B cell (primary cell): Measurements from ENCODE around the gene ITIH1. TPM values are rescaled to one million over a fixed set of nuclear protein-coding genes. Genes with fewer than 3 reads are reported as not detected.

Source experiments
- ATAC-seq: fragments of 200-7000 bp; cut with Tn5 transposase; one replicate; pipeline ENCODE4 v1.10.0; 2021; ENCODE audit warnings: low read depth, mild to moderate bottlenecking, moderate number of reproducible peaks, moderate library complexity
- CTCF ChIA-PET: fragments of 350-600 bp; sonication (Branson Sonifier 250); formaldehyde crosslinking; loops from one replicate; lab custom pipeline; 2021; ENCODE audit warnings: antibody characterized with exemption, inconsistent platforms; lab: Charles Lee
- POLR2A ChIA-PET: fragments of 350-600 bp; sonication (Branson Sonifier 250); formaldehyde crosslinking; loops from one replicate; lab custom pipeline; 2021; ENCODE audit warnings: antibody characterized with exemption; lab: Charles Lee
- DNase-seq: peaks from one replicate; pipeline ENCODE4 v3.0.0; 2013
- H2AFZ ChIP-seq: 2 replicates; pipeline ENCODE4 v1.6.1; 2012; ENCODE audit warnings: mild to moderate bottlenecking, low read depth, low read length; ENCODE audit not compliant: insufficient read depth, poor library complexity, severe bottlenecking
- H3K27ac ChIP-seq, 2 donors: 1 replicate in 1 of 2; 2 replicates in 1 of 2; pipeline ENCODE4 v1.5.1; 2012 to 2013; ENCODE audit warnings: low read length in 2 of 2, mild to moderate bottlenecking in 2 of 2, moderate library complexity in 1 of 2
- H3K27me3 ChIP-seq, 4 experiments: fragments of 200-600 bp in 1 of 4; sonication (generic) in 1 of 4; replicated peaks in 1 of 4; 1 replicate in 2 of 4; 2 replicates in 2 of 4; pipeline versions ENCODE4 v1.6.1 to v1.7.0; 2013 to 2016; ENCODE audit warnings: low read length in 3 of 4, mild to moderate bottlenecking in 2 of 4, mixed read lengths in 1 of 4, moderate library complexity in 1 of 4; ENCODE audit not compliant: insufficient read depth in 4 of 4, control insufficient read depth in 3 of 4; ENCODE audit errors: control extremely low read depth in 1 of 4
- H3K36me3 ChIP-seq, 2 experiments: replicated peaks in 1 of 2; 1 replicate in 1 of 2; 2 replicates in 1 of 2; pipeline versions ENCODE4 v1.6.1 to v1.7.1; 2013; ENCODE audit warnings: low read length in 1 of 2; ENCODE audit not compliant: insufficient read depth in 2 of 2, control insufficient read depth in 1 of 2; ENCODE audit errors: control extremely low read depth in 1 of 2, extremely low read depth in 1 of 2
- H3K4me1 ChIP-seq, 2 donors: fragments of 200-600 bp in 1 of 2; sonication (generic) in 1 of 2; 1 replicate in 1 of 2; 2 replicates in 1 of 2; pipeline versions ENCODE4 v1.5.1 to v1.6.1; 2013 to 2017; ENCODE audit warnings: low read length in 2 of 2; ENCODE audit not compliant: control insufficient read depth in 2 of 2, insufficient read depth in 2 of 2
- H3K4me2 ChIP-seq: replicated peaks from 2 replicates; pipeline ENCODE3; 2012; ENCODE audit warnings: mild to moderate bottlenecking, low read depth, low read length; ENCODE audit not compliant: poor library complexity, severe bottlenecking
- H3K4me3 ChIP-seq, 5 experiments: fragments of 200-600 bp in 1 of 5; sonication (generic) in 1 of 5; 1 replicate in 3 of 5; 2 replicates in 2 of 5; pipeline versions ENCODE4 v1.5.1 to v1.7.0; 2011 to 2016; ENCODE audit warnings: low read length in 4 of 5, mild to moderate bottlenecking in 4 of 5, low read depth in 2 of 5, control low read depth in 1 of 5, moderate library complexity in 1 of 5; ENCODE audit not compliant: insufficient read depth in 1 of 5; ENCODE audit errors: control extremely low read depth in 1 of 5, extremely low read depth in 1 of 5
- H3K79me2 ChIP-seq: fragments of 200-600 bp; sonication (generic); one replicate; pipeline ENCODE4 v1.6.0; 2016; ENCODE audit warnings: low read length; ENCODE audit not compliant: control insufficient read depth, insufficient read depth
- H3K9ac ChIP-seq: fragments of 200-600 bp; sonication (generic); 2 replicates; pipeline ENCODE4 v1.6.1; 2017; ENCODE audit warnings: mild to moderate bottlenecking, low read length, moderate library complexity
- H3K9me3 ChIP-seq, 3 donors: one replicate each; pipeline versions ENCODE4 v1.6.1 to v1.7.1; 2013; ENCODE audit warnings: low read length in 2 of 3; ENCODE audit not compliant: control insufficient read depth in 2 of 3, insufficient read depth in 1 of 3; ENCODE audit errors: control extremely low read depth in 1 of 3
- H4K20me1 ChIP-seq: 2 replicates; pipeline ENCODE4 v1.6.0; 2012; ENCODE audit warnings: mild to moderate bottlenecking, low read length; ENCODE audit not compliant: insufficient read depth, control insufficient read depth, poor library complexity, severe bottlenecking
- H3K27ac Mint-ChIP-seq: one replicate; pipeline ENCODE4 v1.8.0; 2021; ENCODE audit warnings: mixed read lengths
- H3K27me3 Mint-ChIP-seq: one replicate; pipeline ENCODE4 v1.8.0; 2021; ENCODE audit warnings: mixed read lengths
- H3K4me1 Mint-ChIP-seq: one replicate; pipeline ENCODE4 v1.8.0; 2021; ENCODE audit warnings: mixed read lengths
- H3K4me3 Mint-ChIP-seq: one replicate; pipeline ENCODE4 v1.8.0; 2021; ENCODE audit warnings: mixed read lengths
- H3K9me3 Mint-ChIP-seq: one replicate; pipeline ENCODE4 v1.8.0; 2022; ENCODE audit warnings: mixed read lengths; ENCODE audit not compliant: insufficient read depth
- CTCF ChIP-seq: fragments of 200-600 bp; IDR thresholded peaks from one replicate; pipeline ENCODE4 v1.8.0; 2022; ENCODE audit warnings: antibody characterized with exemption, mild to moderate bottlenecking
- EZH2 ChIP-seq: IDR thresholded peaks from 2 replicates; pipeline ENCODE4 v1.6.1; 2012; ENCODE audit warnings: borderline replicate concordance, low read depth, mild to moderate bottlenecking, moderate library complexity, low read length; ENCODE audit not compliant: insufficient read depth, poor library complexity, severe bottlenecking
- WGBS: methylation state at CpG from one replicate; pipeline ENCODE4 v1.1.5; 2013; ENCODE audit warnings: missing lambda C conversion rate; ENCODE audit not compliant: insufficient coverage; 5-methylcytosine and 5-hydroxymethylcytosine counted together
- intact Hi-C: fragments of 100-400 bp; cut with micrococcal nuclease; formaldehyde crosslinking; loops from one replicate; pipeline ENCODE4 v1.10.0; 2022
- polyA plus RNA-seq: library from polyadenylated mRNA; depleted of rRNA; stranded (reverse); fragments of >200 nt; gene quantifications from 2 replicates; pipeline ENCODE4 v1.2.3, GENCODE V29; 2012
- total RNA-seq, 2 donors: library from RNA; stranded (reverse); fragments of 120-200 nt in 1 of 2; gene quantifications; 1 replicate in 1 of 2; 2 replicates in 1 of 2; pipeline versions ENCODE4 v1.2.3 to v1.2.4, GENCODE V29; 2013 to 2022

ITIH1 gene
- total and polyA plus RNA-seq, 2 donors (not counting 1 experiment from before 2014, with no cell fraction given) = 2.0 TPM; not detected in 1

- H3K9ac ChIP-seq = no peak overlapping the region
- no peaks in the 10 kb centered on the region for H3K4me1 ChIP-seq
- DNase-seq (no peak), ATAC-seq (no peak)
- WGBS = 100% methylated on average over 1 of the region's 2 CpGs
- no peaks in the 10 kb centered on the region for H4K20me1 ChIP-seq
- H3K4me3 Mint-ChIP-seq = no peak overlapping the region
- H3K27me3 ChIP-seq = no peaks in the 10 kb centered on the region
- intact Hi-C loops = no loop called here
- H3K4me1 Mint-ChIP-seq = no peaks in the 10 kb centered on the region
- POLR2A ChIA-PET = no interaction called here
- no peaks in the 10 kb centered on the region for H3K9me3 Mint-ChIP-seq
- H3K79me2 ChIP-seq = peaks cover 4% of the 10 kb centered on the region
- peaks cover 16 to 44% of the 10 kb centered on the region in 2 experiments for H3K36me3 ChIP-seq
- H3K4me2 ChIP-seq = no peak overlapping the region
- H3K27ac ChIP-seq = no peak overlapping the region
- H2AFZ ChIP-seq = no peak overlapping the region
- no peak overlapping the region for H3K4me3 ChIP-seq
- H3K27ac Mint-ChIP-seq = no peak overlapping the region
- no peaks in the 10 kb centered on the region for H3K9me3 ChIP-seq
- CTCF ChIA-PET = interaction anchor here (0.6 kb wide), 1 partner anchor 16 kb away, joined by 3 read pairs; no protein-coding TSS in a partner anchor
- TF ChIP-seq EZH2 = no peak
- TF ChIP-seq CTCF = no peak
- H3K27me3 Mint-ChIP-seq = no peaks in the 10 kb centered on the region
These were observed 13.9 kb upstream of the ITIH1 start for GRCh38 chr3:52763466-52763865.

GRCh38 chr3:52769786-52770455 lies 7.5 kb upstream of the ITIH1 start:
- peaks cover 9 to 12% of the 10 kb centered on the region in 2 donors for H3K4me1 ChIP-seq
- ChIA-PET POLR2A (interaction anchor here (0.6 to 2.0 kb wide), 4 partner anchors 10 to 276 kb away, joined by 3 to 15 read pairs (median 4); partner anchors contain the start of genes GLT8D1, SFMBT1 and SPCS1), CTCF (interaction anchor here (1.7 to 2.5 kb wide), 3 partner anchors 28 to 276 kb away, joined by 4 to 9 read pairs (median 4); partner anchors contain the start of gene SFMBT1)
- H3K9ac ChIP-seq = peak overlapping the region; percentile 85
- H2AFZ ChIP-seq = peak overlapping the region; percentile 87
- intact Hi-C loops = loop anchor here (1.0 to 2.0 kb wide), 5 partner anchors 63 to 302 kb away; partner anchors contain the start of genes PBRM1, SPCS1 and STIMATE
- H4K20me1 ChIP-seq = no peaks in the 10 kb centered on the region
- WGBS = 43% methylated on average over 9 of the region's 13 CpGs
- Mint-ChIP-seq H3K27me3 (no peaks in the 10 kb centered on the region), H3K4me1 (peaks cover 18% of the 10 kb centered on the region), H3K4me3 (peak overlapping the region; percentile 99), H3K27ac (peak overlapping the region; percentile 33), H3K9me3 (no peaks in the 10 kb centered on the region)
- H3K79me2 ChIP-seq = peaks cover 15% of the 10 kb centered on the region
- H3K4me2 ChIP-seq = peak overlapping the region; percentile 90
- TF ChIP-seq EZH2 (no peak), CTCF (no peak)
- H3K9me3 ChIP-seq = no peaks in the 10 kb centered on the region
- peak overlapping the region; percentile 47 to 85 (median 70) for H3K4me3 ChIP-seq
- ATAC-seq (no peak), DNase-seq (no peak)
- no peaks in the 10 kb centered on the region for H3K27me3 ChIP-seq
- peaks cover 8 to 11% of the 10 kb centered on the region in 2 experiments for H3K36me3 ChIP-seq
- peak overlapping the region in 1 of 2 donors; percentile 89 for H3K27ac ChIP-seq
